Nucleus accumbens (tissue), 56 donors: ENCODE data around the gene NOTCH2.

Source experiments
- DNase-seq, 56 donors: peaks; one replicate each; lab custom pipeline; 2025; lab: John Stamatoyannopoulos, UW

NOTCH2 gene

GRCh38 chr1:119914071-119914470, 155.4 kb downstream of the NOTCH2 start:
- no peak for DNase-seq

DNA sequence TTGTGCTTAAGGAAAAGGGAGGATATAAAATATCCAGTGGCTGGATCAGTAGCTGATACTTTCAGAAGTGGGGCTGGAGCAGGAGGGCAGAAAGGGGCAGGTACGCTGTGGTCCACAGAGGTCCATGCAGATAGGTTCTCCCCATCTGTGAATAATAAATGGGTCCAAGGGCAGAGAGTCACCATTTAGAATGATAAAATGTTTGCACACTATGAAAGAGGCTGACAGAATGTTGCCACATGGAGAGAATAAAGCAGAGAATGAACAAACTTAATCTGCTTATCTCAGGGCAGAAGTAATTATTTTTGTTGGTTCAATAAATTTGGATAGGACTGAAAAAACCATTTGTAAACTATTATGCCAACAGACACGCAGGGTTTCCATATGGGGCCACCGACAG, 156.5 kb downstream of the NOTCH2 start:
- DNase-seq, result no peak

DNA sequence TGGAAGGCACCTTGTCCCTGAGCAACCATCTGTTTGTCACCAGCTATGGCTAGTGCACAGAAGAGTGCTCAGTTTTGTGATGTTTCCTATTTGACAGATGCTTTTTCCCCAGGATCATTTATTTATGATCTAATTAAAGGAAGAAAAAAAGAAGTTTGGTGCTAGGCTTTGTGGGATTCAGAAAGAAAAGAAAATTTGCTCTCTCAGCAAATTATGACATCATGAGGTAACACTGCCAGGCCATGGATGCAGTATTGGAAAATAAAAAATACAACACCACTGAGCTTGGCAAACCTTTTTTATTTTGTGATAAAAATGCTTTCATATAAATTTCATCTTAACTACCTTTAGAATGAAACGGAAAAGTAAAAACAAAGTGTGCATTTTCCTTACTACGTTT, 157.7 kb downstream of the NOTCH2 start:
- DNase-seq, result no peak

GRCh38 chr1:119910618-119911017, 158.8 kb downstream of the NOTCH2 start:
- no peak for DNase-seq

GRCh38 chr1:119909890-119910596, 159.4 kb downstream of the NOTCH2 start:
- no peak for DNase-seq

- DNase-seq, result no peak
These were observed 160.8 kb downstream of the NOTCH2 start for GRCh38 chr1:119908661-119909060.

DNA sequence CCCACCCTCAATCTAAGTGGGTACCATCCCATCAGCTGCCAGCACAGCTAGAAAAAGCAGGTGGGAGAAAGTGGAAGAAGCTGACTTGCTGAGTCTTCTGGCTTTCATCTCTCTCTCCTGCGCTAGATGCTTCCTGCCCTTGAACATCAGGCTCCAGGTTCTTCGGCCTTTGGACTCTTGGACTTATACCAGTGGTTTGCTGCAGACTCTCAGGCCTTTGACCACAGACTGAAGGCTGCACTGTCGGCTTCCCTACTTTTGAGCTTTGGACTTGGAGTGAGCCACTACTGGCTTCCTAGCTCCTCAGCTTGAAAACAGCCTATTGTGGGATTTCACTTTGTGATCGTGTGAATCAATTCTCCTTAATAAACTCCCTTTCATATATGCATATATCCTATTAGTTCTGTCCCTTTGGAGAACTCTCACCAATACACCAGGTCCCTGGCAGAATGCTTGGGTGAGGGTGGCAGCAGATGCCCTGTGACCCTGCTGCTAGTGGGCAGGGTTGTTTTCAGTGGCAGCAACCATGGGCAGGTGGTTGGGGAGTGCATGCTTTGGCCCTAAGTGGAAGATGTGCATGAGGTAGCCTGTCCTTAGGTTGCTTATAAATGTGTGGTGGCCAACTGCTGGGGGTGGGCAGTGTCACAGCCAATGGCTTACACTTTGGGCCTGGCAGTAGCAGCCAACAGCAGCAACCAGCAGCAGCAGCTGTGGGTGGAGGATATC, 162.4 kb downstream of the NOTCH2 start:
- DNase-seq, result no peak

DNA sequence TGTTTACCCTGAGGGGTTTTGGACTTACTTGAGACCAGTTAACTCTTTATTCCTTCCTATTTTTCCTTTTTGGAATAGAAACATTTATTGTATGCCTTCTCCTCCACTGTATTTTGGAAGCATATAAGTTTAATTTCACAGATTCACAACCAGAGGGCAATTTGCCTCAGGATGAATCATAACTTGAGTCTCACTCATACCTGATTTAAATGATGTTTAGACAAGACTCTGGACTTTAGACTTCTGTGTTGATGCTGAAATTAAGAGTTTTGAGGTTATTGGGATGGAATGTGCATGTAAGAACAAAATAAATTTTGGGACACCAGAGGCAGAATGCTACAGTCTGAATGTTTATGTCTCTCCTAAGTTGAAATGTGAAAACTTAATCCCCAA, 166.0 kb downstream of the NOTCH2 start:
- no peak for DNase-seq

- DNase-seq, result no peak
These were observed 166.6 kb downstream of the NOTCH2 start for GRCh38 chr1:119902775-119903442.

DNA sequence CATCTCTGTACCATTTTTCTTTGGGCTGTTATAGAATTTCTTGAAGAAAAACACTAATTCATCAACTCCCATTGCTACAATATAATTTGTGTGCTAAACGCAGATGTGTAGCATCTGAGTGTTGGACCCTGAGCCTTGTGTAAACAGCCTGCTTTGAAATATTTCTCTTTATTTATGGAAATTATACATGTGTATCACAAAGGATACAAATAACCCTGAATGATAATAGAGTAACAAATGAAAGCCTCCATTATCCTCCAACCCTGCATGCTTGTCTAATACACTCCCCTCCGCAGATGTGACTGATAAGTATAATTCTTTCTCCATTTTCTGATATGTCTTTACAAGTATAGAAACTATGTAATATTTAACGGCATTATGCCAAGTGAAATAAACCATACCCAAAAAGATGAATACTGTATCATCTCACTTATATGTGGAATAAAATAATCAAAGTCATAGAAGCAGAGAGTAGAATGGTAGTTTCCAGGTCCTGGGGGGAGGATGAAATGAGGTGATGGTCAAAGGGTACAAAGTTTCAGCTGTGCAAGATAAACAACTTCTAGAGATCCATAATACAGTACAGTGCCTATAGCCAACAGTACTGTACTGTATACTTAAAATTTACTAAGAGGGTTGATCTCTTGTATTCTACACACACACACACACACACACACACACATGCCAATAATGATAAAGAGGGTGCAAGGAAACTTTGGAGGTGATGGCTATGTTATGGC, 170.3 kb downstream of the NOTCH2 start:
- no peak for DNase-seq

DNA sequence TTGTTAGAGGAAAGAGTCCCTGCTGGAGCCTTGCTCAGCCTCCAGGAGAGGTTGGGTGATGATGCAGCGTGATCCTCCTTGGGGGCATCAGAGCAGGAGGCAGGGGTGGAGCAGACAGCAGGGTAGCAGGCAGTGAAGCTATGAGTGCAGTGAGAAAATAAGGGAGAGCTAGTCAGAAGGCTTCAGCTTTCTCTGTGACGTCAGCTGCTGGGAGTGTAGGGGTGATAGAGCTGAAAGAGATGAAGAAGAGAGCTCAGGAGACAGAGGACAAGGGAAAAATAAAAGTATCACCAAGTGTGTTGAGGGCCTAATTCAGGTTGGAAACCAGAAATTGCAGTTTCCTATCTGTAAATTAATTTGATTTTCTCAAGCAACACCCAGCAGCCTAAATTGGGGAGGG, 170.9 kb downstream of the NOTCH2 start:
- DNase-seq, result no peak

DNA sequence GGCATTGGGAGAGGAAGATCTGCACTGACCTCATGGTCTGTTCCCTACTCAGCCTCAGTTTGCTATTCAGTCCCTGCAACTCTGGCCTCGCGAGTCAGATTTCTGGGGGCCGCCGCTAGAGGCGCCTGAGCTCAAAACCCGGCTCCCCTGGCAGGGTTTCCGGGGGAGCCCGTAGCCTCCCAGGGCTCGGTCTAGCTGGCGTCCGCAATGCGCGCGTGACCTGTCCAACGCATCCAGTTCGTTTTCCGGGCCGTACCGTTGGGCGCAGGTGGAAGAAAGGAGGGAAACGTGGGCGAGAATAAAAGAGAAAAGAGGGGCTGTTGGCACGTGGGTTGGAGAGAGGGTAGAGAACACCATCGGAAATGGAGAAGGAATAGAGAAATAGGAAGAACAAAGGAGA, 173.2 kb downstream of the NOTCH2 start, which contains the start of gene ADAM30:
Gene ADAM30 (minus strand): TSS at position 213 of the 400 bp plus-strand sequence. CDS start 179 bp downstream, at position 34.
- DNase-seq, result no peak

- no peak for DNase-seq
These were observed 174.4 kb downstream of the NOTCH2 start for GRCh38 chr1:119895102-119895501.

GRCh38 chr1:119893827-119894700, 175.4 kb downstream of the NOTCH2 start:
- no peak for DNase-seq

DNA sequence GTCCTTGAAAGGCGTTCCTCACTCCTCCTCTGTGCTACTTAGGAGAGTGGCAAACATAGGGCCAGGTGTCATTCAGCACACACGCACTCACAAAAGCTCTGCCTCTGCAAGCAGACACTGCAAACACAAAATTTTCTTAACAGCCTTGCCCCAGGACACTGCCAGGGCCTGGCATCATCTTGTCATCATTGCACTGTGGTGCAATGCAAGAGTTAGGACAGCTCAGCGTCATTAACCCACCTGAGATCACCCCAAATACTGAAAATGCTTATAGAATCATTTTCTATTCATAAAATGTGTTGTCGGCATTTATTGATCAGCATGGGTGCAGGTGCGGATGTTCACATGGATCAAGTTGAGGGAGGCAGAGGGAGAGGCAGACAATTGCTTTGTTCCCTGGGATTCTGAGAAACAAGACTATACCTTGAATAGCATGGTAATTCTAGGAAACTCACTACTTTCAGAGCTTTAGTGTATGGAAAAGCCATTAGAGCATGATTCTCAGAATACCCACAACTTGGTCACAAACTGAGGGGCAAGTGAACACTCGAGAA, 176.1 kb downstream of the NOTCH2 start:
- no peak for DNase-seq

DNA sequence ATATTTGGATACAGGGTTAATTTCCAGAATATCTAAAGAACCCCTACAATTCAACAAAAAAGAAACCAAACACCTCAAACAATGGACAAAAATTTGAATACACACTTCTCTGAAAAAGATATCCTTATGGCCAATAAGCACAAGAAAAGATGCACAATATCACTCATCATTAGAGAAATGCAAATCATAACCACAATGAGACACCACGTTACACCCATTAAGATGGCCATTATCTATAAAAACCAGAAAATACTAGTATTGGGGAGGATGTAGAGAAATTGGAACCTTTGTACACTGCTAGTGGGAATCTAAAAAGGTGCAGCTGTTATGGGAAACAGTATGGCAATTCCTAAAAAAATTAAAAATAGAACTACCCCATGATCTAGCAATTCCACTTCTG, 178.1 kb downstream of the NOTCH2 start:
- no peak for DNase-seq

DNA sequence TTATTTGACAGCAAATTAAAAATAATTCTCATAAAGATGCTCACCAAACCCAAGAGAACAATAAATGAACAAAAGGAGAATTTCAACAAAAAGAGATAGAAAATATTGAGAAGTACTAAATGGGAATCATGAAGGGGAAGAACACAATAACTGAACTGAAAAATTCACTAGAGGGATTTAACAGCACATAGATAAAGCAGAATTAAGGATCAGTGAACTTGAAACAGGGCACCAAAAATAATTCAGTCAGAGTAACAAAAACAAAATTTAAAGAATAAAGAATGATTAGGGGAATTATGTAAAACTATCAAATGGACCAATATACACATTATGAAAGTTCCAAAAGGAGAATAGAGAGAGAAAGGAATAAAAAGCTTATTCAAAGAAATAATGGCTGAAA, 181.0 kb downstream of the NOTCH2 start:
- DNase-seq, result no peak

DNA sequence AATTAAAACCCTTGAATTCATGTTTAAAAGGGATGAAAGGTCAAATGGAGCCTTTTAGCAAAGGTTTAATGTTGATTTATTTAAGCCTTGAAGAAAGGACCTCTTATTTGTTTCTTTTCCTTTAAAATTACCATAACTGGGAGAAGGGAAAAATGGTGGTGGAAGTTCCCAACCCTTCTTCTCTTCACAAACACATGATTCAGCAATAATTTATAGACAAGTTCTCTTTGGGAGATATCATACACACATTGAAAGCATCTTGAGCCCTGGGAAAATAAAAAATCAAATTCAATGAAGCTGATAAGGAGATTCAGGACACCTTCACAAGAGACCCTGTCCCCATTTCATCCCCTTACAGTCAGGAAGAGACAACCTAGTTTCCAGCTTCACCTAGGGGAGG, 182.0 kb downstream of the NOTCH2 start:
- DNase-seq, result no peak
